Smooth muscle cell (in vitro differentiated cells): ENCODE measurements around the gene ARHGEF37. TPM values are rescaled to one million over a fixed set of nuclear protein-coding genes. Genes with fewer than 3 reads are reported as not detected.
A peak's percentile ranks its signal among the peaks of the same experiment; 100 is the strongest.

Experiments used
- DNase-seq: peaks from one replicate; lab custom pipeline; 2025; ENCODE audit not compliant: unreplicated experiment; lab: John Stamatoyannopoulos, UW
- H2AFZ ChIP-seq: fragments of 200-600 bp; sonication (generic); 2 replicates; pipeline ENCODE4 v1.6.0; 2016; ENCODE audit warnings: antibody characterized with exemption, low read depth, mild to moderate bottlenecking
- H3F3A ChIP-seq: fragments of 200-600 bp; sonication (generic); 2 replicates; pipeline ENCODE4 v1.6.0; 2017; ENCODE audit warnings: antibody characterized with exemption, low read depth
- H3K27ac ChIP-seq: fragments of 200-600 bp; sonication (generic); 2 replicates; pipeline ENCODE4 v1.5.1; 2016; ENCODE audit warnings: low read depth, mild to moderate bottlenecking
- H3K27me3 ChIP-seq: fragments of 200-600 bp; sonication (generic); 2 replicates; pipeline ENCODE4 v1.6.1; 2016; ENCODE audit warnings: low read depth, mild to moderate bottlenecking
- H3K36me3 ChIP-seq: fragments of 200-600 bp; sonication (generic); 2 replicates; pipeline ENCODE4 v1.5.1; 2016; ENCODE audit warnings: low read depth
- H3K4me1 ChIP-seq: fragments of 200-600 bp; sonication (generic); 2 replicates; pipeline ENCODE4 v1.5.1; 2016; ENCODE audit warnings: low read depth
- H3K4me2 ChIP-seq: fragments of 200-600 bp; sonication (generic); 2 replicates; pipeline ENCODE4 v1.6.0; 2016; ENCODE audit warnings: mild to moderate bottlenecking
- H3K4me3 ChIP-seq: fragments of 200-600 bp; sonication (generic); 2 replicates; pipeline ENCODE4 v1.5.1; 2016; ENCODE audit warnings: mild to moderate bottlenecking
- H3K79me2 ChIP-seq: fragments of 200-600 bp; sonication (generic); 2 replicates; pipeline ENCODE4 v1.6.0; 2016; ENCODE audit warnings: low read depth, mild to moderate bottlenecking
- H3K9ac ChIP-seq: fragments of 200-600 bp; sonication (generic); 2 replicates; pipeline ENCODE4 v1.6.0; 2016; ENCODE audit warnings: low read depth
- H3K9me3 ChIP-seq: fragments of 200-600 bp; sonication (generic); replicated peaks from 2 replicates; pipeline ENCODE4 v1.5.1; 2016; ENCODE audit warnings: low read depth
- H4K20me1 ChIP-seq: fragments of 200-600 bp; sonication (generic); 2 replicates; pipeline ENCODE4 v1.6.0; 2016; ENCODE audit warnings: low read depth
- CTCF ChIP-seq: fragments of 200-600 bp; sonication (generic); IDR thresholded peaks from 2 replicates; pipeline ENCODE4 v1.5.1; 2017; ENCODE audit warnings: borderline replicate concordance, mild to moderate bottlenecking, antibody characterized with exemption; ENCODE audit not compliant: insufficient read depth, poor library complexity, severe bottlenecking
- WGBS: methylation state at CpG from one replicate; pipeline ENCODE4 v1.1.7; 2016; ENCODE audit warnings: low lambda C conversion rate; 5-methylcytosine and 5-hydroxymethylcytosine counted together
- polyA plus RNA-seq: library from polyadenylated mRNA; unstranded; fragments of >200 nt; fragmentation: Nextera tagmentation; extraction: Ambion mirVana; gene quantifications from 2 replicates; pipeline ENCODE4 v1.2.1, GENCODE V29; 2016
- total RNA-seq: library from RNA; depleted of rRNA; stranded (reverse); fragments of >200 nt; gene quantifications from 2 replicates; pipeline ENCODE4 v1.2.3, GENCODE V29; 2014

The ARHGEF37 gene
- total and polyA plus RNA-seq, 2 experiments from 2014 or later: 0.70 to 1.4 TPM

- H3K36me3 ChIP-seq: no peaks in the 10 kb centered on the region
- H3K27ac ChIP-seq: peak overlapping the region; percentile 97
- no peaks in the 10 kb centered on the region for H3K27me3 ChIP-seq
- DNase-seq: no peak
- H3K79me2 ChIP-seq: peaks cover 61% of the 10 kb centered on the region
- H3K4me2 ChIP-seq: peak overlapping the region; percentile 100
- H2AFZ ChIP-seq: no peak overlapping the region
- TF ChIP-seq CTCF: no peak
- no peaks in the 10 kb centered on the region for H3K9me3 ChIP-seq
- under 1% methylated on average over 40 of the region's 40 CpGs for WGBS
- H3K4me3 ChIP-seq: peak overlapping the region; percentile 80
- H4K20me1 ChIP-seq: peaks cover 46% of the 10 kb centered on the region
- H3K9ac ChIP-seq: peak overlapping the region; percentile 99
- peaks cover 44% of the 10 kb centered on the region for H3K4me1 ChIP-seq
- peaks cover 21% of the 10 kb centered on the region for H3F3A ChIP-seq
These were observed 30.6 kb upstream of the ARHGEF37 start for GRCh38 chr5:149550594-149551226.

- H3K9me3 ChIP-seq: no peaks in the 10 kb centered on the region
- H4K20me1 ChIP-seq: peaks cover 39% of the 10 kb centered on the region
- peaks cover 54% of the 10 kb centered on the region for H3K79me2 ChIP-seq
- no peaks in the 10 kb centered on the region for H3K36me3 ChIP-seq
- H3K4me2 ChIP-seq: peak within 1 kb of the TSS; percentile 100
- H3F3A ChIP-seq: peaks cover 21% of the 10 kb centered on the region
- peak; percentile 57 for TF ChIP-seq CTCF
- WGBS: under 1% methylated on average over 67 of the region's 67 CpGs
- no peaks in the 10 kb centered on the region for H3K27me3 ChIP-seq
- peaks cover 37% of the 10 kb centered on the region for H3K4me1 ChIP-seq
- H3K4me3 ChIP-seq: peak within 1 kb of the TSS; percentile 80
- peak within 1 kb of the TSS; percentile 97 for H3K27ac ChIP-seq
- H2AFZ ChIP-seq: peak within 1 kb of the TSS; percentile 63
- peak within 1 kb of the TSS; percentile 99 for H3K9ac ChIP-seq
- DNase-seq: peak; percentile 92
These were observed 29.9 kb upstream of the ARHGEF37 start, which contains the start of gene CSNK1A1 for GRCh38 chr5:149551227-149552037. Gene CSNK1A1 (minus strand): TSS chr5:149551439. CDS start chr5:149550964, 475 bp downstream.

- Histone ChIP-seq H3K4me1 (peaks cover 30% of the 10 kb centered on the region), H3K4me2 (peak overlapping the region; percentile 86), H3K9me3 (no peaks in the 10 kb centered on the region), H3K36me3 (no peaks in the 10 kb centered on the region), H3K27ac (peak overlapping the region; percentile 97), H2AFZ (peak overlapping the region; percentile 63), H3K4me3 (peak overlapping the region; percentile 80), H3K27me3 (no peaks in the 10 kb centered on the region), H4K20me1 (peaks cover 33% of the 10 kb centered on the region), H3F3A (peaks cover 21% of the 10 kb centered on the region), H3K9ac (peak overlapping the region; percentile 99), H3K79me2 (peaks cover 47% of the 10 kb centered on the region)
- TF ChIP-seq CTCF: no peak
- no peak for DNase-seq
- 20% methylated on average over 6 of the region's 6 CpGs for WGBS
These were observed 29.2 kb upstream of the ARHGEF37 start for GRCh38 chr5:149552038-149552494.
